Activated CD4-positive, alpha-beta T cell treated with anti-CD3 and anti-CD28 coated beads for 24 hours (primary cell): ENCODE results near the gene ZFPM1.
"Not testable (repeated sequence)": the region's sequence is repeated elsewhere in the genome, so short reads cannot be mapped to it uniquely, and the experiment has no call there.

Experiments
- DNase-seq, 2 donors: peaks; one replicate each; pipeline ENCODE4 v3.0.0-alpha.2; 2020; ENCODE audit warnings: low read depth in 2 of 2

The ZFPM1 gene

GRCh38 chr16:88453217-88453531 lies at the start of gene ZFPM1:
ZFPM1 (plus strand) TSS chr16:88453280; CDS start chr16:88453639, 359 bp downstream.
- no peak for DNase-seq

GRCh38 chr16:88403794-88404581 lies 49.1 kb upstream of the ZFPM1 start:
- DNase-seq: no peak

- DNase-seq: no peak
Observed at GRCh38 chr16:88404769-88405168, 48.3 kb upstream of the ZFPM1 start.

GRCh38 chr16:88405216-88406060 lies 47.6 kb upstream of the ZFPM1 start:
- no peak for DNase-seq

GRCh38 chr16:88406096-88407041 lies 46.7 kb upstream of the ZFPM1 start:
- DNase-seq: no peak

GRCh38 chr16:88407042-88407420 lies 46.0 kb upstream of the ZFPM1 start:
- no peak for DNase-seq

- DNase-seq: no peak
Observed at GRCh38 chr16:88407807-88408206, 45.3 kb upstream of the ZFPM1 start.

- DNase-seq: no peak
Observed at GRCh38 chr16:88408561-88409142, 44.4 kb upstream of the ZFPM1 start.

- DNase-seq: no peak
Observed at GRCh38 chr16:88409296-88410065, 43.6 kb upstream of the ZFPM1 start.

- DNase-seq: not testable (repeated sequence)
Observed at GRCh38 chr16:88410297-88410968, 42.6 kb upstream of the ZFPM1 start.

- DNase-seq: no peak
Observed at GRCh38 chr16:88411951-88412576, 41.0 kb upstream of the ZFPM1 start.

GRCh38 chr16:88412766-88413165 lies 40.3 kb upstream of the ZFPM1 start:
- DNase-seq: no peak

- no peak for DNase-seq
Observed at GRCh38 chr16:88413231-88413630, 39.8 kb upstream of the ZFPM1 start.

GRCh38 chr16:88413631-88414030 lies 39.4 kb upstream of the ZFPM1 start:
- DNase-seq: no peak

GRCh38 chr16:88414521-88415380 lies 38.3 kb upstream of the ZFPM1 start:
- no peak for DNase-seq

- no peak for DNase-seq
Observed at GRCh38 chr16:88415381-88415705, 37.7 kb upstream of the ZFPM1 start.

- DNase-seq: no peak
Observed at GRCh38 chr16:88415713-88416323, 37.3 kb upstream of the ZFPM1 start.

- DNase-seq: no peak
Observed at GRCh38 chr16:88416686-88417085, 36.4 kb upstream of the ZFPM1 start.
